Effector memory CD8-positive, alpha-beta T cell (primary cell): ENCODE data around the gene HMGCS2.

Experiments used
- ATAC-seq: fragments of 150-1000 bp; cut with Tn5 transposase; replicated peaks from 2 replicates; pipeline ENCODE4 v1.10.0; 2021; ENCODE audit warnings: mild to moderate bottlenecking, moderate library complexity
- DNase-seq, 3 experiments: peaks; one replicate each; pipeline ENCODE4 v3.0.0; 2021
- H3K27ac Mint-ChIP-seq, 2 donors: one replicate each; pipeline ENCODE4 v1.8.0; 2022; ENCODE audit warnings: mild to moderate bottlenecking in 2 of 2, mixed read lengths in 2 of 2, moderate library complexity in 2 of 2
- H3K27me3 Mint-ChIP-seq, 2 donors: one replicate each; pipeline ENCODE4 v1.8.0; 2022; ENCODE audit warnings: mixed read lengths in 2 of 2
- H3K36me3 Mint-ChIP-seq: one replicate; pipeline ENCODE4 v1.8.0; 2022; ENCODE audit warnings: mild to moderate bottlenecking, moderate library complexity, mixed read lengths; ENCODE audit not compliant: insufficient read depth
- H3K4me1 Mint-ChIP-seq, 2 donors: one replicate each; pipeline ENCODE4 v1.8.0; 2022; ENCODE audit warnings: low read depth in 2 of 2, mixed read lengths in 2 of 2
- H3K4me3 Mint-ChIP-seq, 2 donors: one replicate each; pipeline ENCODE4 v1.8.0; 2022; ENCODE audit warnings: mild to moderate bottlenecking in 2 of 2, mixed read lengths in 2 of 2, moderate library complexity in 2 of 2
- H3K9me3 Mint-ChIP-seq, 2 donors: one replicate each; pipeline ENCODE4 v1.8.0; 2022; ENCODE audit warnings: mixed read lengths in 2 of 2

The HMGCS2 gene

GRCh38 chr1:119766374-119766794, 2.3 kb downstream of the HMGCS2 start:
- Mint-ChIP-seq H3K36me3 (peaks cover under 1% of the 10 kb centered on the region), H3K4me3 (no peak overlapping the region), H3K9me3 (no peaks in the 10 kb centered on the region), H3K4me1 (no peaks in the 10 kb centered on the region), H3K27ac (no peak overlapping the region), H3K27me3 (peaks cover 15 to 30% of the 10 kb centered on the region in 2 donors)
- DNase-seq (no peak), ATAC-seq (no peak)

GRCh38 chr1:119764220-119764619, 4.5 kb downstream of the HMGCS2 start:
- no peak overlapping the region for H3K4me3 Mint-ChIP-seq
- no peak for ATAC-seq
- no peak for DNase-seq
- peaks cover 25 to 40% of the 10 kb centered on the region in 2 donors for H3K27me3 Mint-ChIP-seq
- no peaks in the 10 kb centered on the region for H3K4me1 Mint-ChIP-seq
- no peaks in the 10 kb centered on the region for H3K9me3 Mint-ChIP-seq
- no peak overlapping the region for H3K27ac Mint-ChIP-seq
- peaks cover 3% of the 10 kb centered on the region for H3K36me3 Mint-ChIP-seq

- Mint-ChIP-seq H3K9me3 (no peaks in the 10 kb centered on the region), H3K27me3 (peaks cover 25 to 41% of the 10 kb centered on the region in 2 donors), H3K27ac (no peak overlapping the region), H3K36me3 (peaks cover 3% of the 10 kb centered on the region), H3K4me1 (peaks cover 0 to 5% of the 10 kb centered on the region in 2 donors), H3K4me3 (no peak overlapping the region)
- ATAC-seq (no peak), DNase-seq (no peak)
These were observed 5.8 kb downstream of the HMGCS2 start for GRCh38 chr1:119762953-119763352.

GRCh38 chr1:119762409-119762808, 6.3 kb downstream of the HMGCS2 start:
- peaks cover 3% of the 10 kb centered on the region for H3K36me3 Mint-ChIP-seq
- DNase-seq = no peak
- H3K4me1 Mint-ChIP-seq = peaks cover 0 to 5% of the 10 kb centered on the region in 2 donors
- no peak for ATAC-seq
- H3K27ac Mint-ChIP-seq = no peak overlapping the region
- H3K4me3 Mint-ChIP-seq = no peak overlapping the region
- H3K9me3 Mint-ChIP-seq = no peaks in the 10 kb centered on the region
- H3K27me3 Mint-ChIP-seq = peaks cover 24 to 44% of the 10 kb centered on the region in 2 donors

GRCh38 chr1:119758584-119758983, 10.1 kb downstream of the HMGCS2 start:
- H3K9me3 Mint-ChIP-seq = no peaks in the 10 kb centered on the region
- DNase-seq (no peak), ATAC-seq (no peak)
- no peak overlapping the region for H3K4me3 Mint-ChIP-seq
- peaks cover 17 to 33% of the 10 kb centered on the region in 2 donors for H3K27me3 Mint-ChIP-seq
- H3K27ac Mint-ChIP-seq = no peak overlapping the region
- peaks cover 0 to 5% of the 10 kb centered on the region in 2 donors for H3K4me1 Mint-ChIP-seq
- peaks cover 3% of the 10 kb centered on the region for H3K36me3 Mint-ChIP-seq

GRCh38 chr1:119752592-119752991, 16.1 kb downstream of the HMGCS2 start:
- DNase-seq (no peak), ATAC-seq (no peak)
- no peak overlapping the region for H3K4me3 Mint-ChIP-seq

GRCh38 chr1:119748040-119748439, 20.7 kb downstream of the HMGCS2 start:
- Mint-ChIP-seq H3K4me1 (no peaks in the 10 kb centered on the region), H3K27me3 (peaks cover 12 to 46% of the 10 kb centered on the region in 2 donors), H3K9me3 (no peaks in the 10 kb centered on the region), H3K36me3 (no peaks in the 10 kb centered on the region), H3K27ac (no peak overlapping the region), H3K4me3 (no peak overlapping the region)
- DNase-seq (no peak), ATAC-seq (no peak)

More at GRCh38 chr1:119752592-119752991, 16.1 kb downstream of the HMGCS2 start:
- H3K4me1 Mint-ChIP-seq = no peaks in the 10 kb centered on the region
- no peak overlapping the region for H3K27ac Mint-ChIP-seq
- H3K9me3 Mint-ChIP-seq = no peaks in the 10 kb centered on the region
- peaks cover 19 to 58% of the 10 kb centered on the region in 2 donors for H3K27me3 Mint-ChIP-seq
- H3K36me3 Mint-ChIP-seq = no peaks in the 10 kb centered on the region

GRCh38 chr1:119747451-119747850, 21.3 kb downstream of the HMGCS2 start:
- no peak overlapping the region for H3K27ac Mint-ChIP-seq
- no peak overlapping the region for H3K4me3 Mint-ChIP-seq
- H3K36me3 Mint-ChIP-seq = no peaks in the 10 kb centered on the region
- ATAC-seq (no peak), DNase-seq (no peak)
- H3K4me1 Mint-ChIP-seq = no peaks in the 10 kb centered on the region
- H3K27me3 Mint-ChIP-seq = peaks cover 9 to 42% of the 10 kb centered on the region in 2 donors
- H3K9me3 Mint-ChIP-seq = no peaks in the 10 kb centered on the region

GRCh38 chr1:119745034-119745433, 23.7 kb downstream of the HMGCS2 start:
- DNase-seq = no peak
- H3K4me1 Mint-ChIP-seq = no peaks in the 10 kb centered on the region
- no peak for ATAC-seq
- H3K27me3 Mint-ChIP-seq = peaks cover 0 to 18% of the 10 kb centered on the region in 2 donors
- no peaks in the 10 kb centered on the region for H3K9me3 Mint-ChIP-seq
- H3K36me3 Mint-ChIP-seq = no peaks in the 10 kb centered on the region
- no peak overlapping the region for H3K27ac Mint-ChIP-seq
- H3K4me3 Mint-ChIP-seq = no peak overlapping the region

GRCh38 chr1:119744598-119744942, 24.1 kb downstream of the HMGCS2 start:
- ATAC-seq (no peak), DNase-seq (no peak)
- Mint-ChIP-seq H3K27ac (no peak overlapping the region), H3K4me3 (no peak overlapping the region), H3K4me1 (no peaks in the 10 kb centered on the region), H3K27me3 (peaks cover 0 to 13% of the 10 kb centered on the region in 2 donors), H3K36me3 (no peaks in the 10 kb centered on the region), H3K9me3 (no peaks in the 10 kb centered on the region)

GRCh38 chr1:119743776-119744597, 24.7 kb downstream of the HMGCS2 start:
- Mint-ChIP-seq H3K9me3 (no peaks in the 10 kb centered on the region), H3K36me3 (no peaks in the 10 kb centered on the region), H3K4me1 (no peaks in the 10 kb centered on the region), H3K27ac (no peak overlapping the region), H3K27me3 (peaks cover 0 to 7% of the 10 kb centered on the region in 2 donors), H3K4me3 (no peak overlapping the region)
- DNase-seq (peak in 2 of 3 experiments; percentile 9), ATAC-seq (peak; percentile 39)

GRCh38 chr1:119743308-119743707, 25.4 kb downstream of the HMGCS2 start:
- Mint-ChIP-seq H3K36me3 (no peaks in the 10 kb centered on the region), H3K27me3 (peaks cover 0 to 7% of the 10 kb centered on the region in 2 donors), H3K9me3 (no peaks in the 10 kb centered on the region), H3K4me3 (no peak overlapping the region), H3K4me1 (no peaks in the 10 kb centered on the region), H3K27ac (no peak overlapping the region)
- DNase-seq (no peak), ATAC-seq (no peak)

- H3K4me1 Mint-ChIP-seq = no peaks in the 10 kb centered on the region
- ATAC-seq = no peak
- H3K27ac Mint-ChIP-seq = no peak overlapping the region
- no peak for DNase-seq
- H3K36me3 Mint-ChIP-seq = no peaks in the 10 kb centered on the region
- H3K4me3 Mint-ChIP-seq = no peak overlapping the region
- H3K9me3 Mint-ChIP-seq = no peaks in the 10 kb centered on the region
- H3K27me3 Mint-ChIP-seq = peaks cover 0 to 7% of the 10 kb centered on the region in 2 donors
These were observed 26.0 kb downstream of the HMGCS2 start for GRCh38 chr1:119742677-119743076.

GRCh38 chr1:119742202-119742601, 26.5 kb downstream of the HMGCS2 start:
- ATAC-seq (no peak), DNase-seq (no peak)
- Mint-ChIP-seq H3K27me3 (peaks cover 0 to 7% of the 10 kb centered on the region in 2 donors), H3K9me3 (no peaks in the 10 kb centered on the region), H3K4me3 (no peak overlapping the region), H3K36me3 (no peaks in the 10 kb centered on the region), H3K27ac (no peak overlapping the region), H3K4me1 (no peaks in the 10 kb centered on the region)
